K562 (cell line): ENCODE measurements around the gene ADAMTSL3. TPM values are rescaled to one million over a fixed set of nuclear protein-coding genes. Genes with fewer than 3 reads are reported as not detected.

ENCODE experiments used
- ATAC-seq: fragments of 200-7000 bp; cut with Tn5 transposase; 3 replicates; pipeline ENCODE4 v1.9.1; 2020; ENCODE audit warnings: moderate library complexity
- BruUV-seq: library from RNA; stranded (reverse); fragments of 400-500 nt; replicated peaks from 2 replicates; lab custom pipeline; 2021; lab: Mats Ljungman, UMichigan
- CTCF ChIA-PET: fragments of 300-600 bp; formaldehyde crosslinking; extraction: SDS; loops from one replicate; lab custom pipeline; 2021; ENCODE audit warnings: low intra/inter-chr PET ratio; lab: Yijun Ruan, JAX
- POLR2A ChIA-PET: fragments of 300-600, 350-650 bp; sonication (Branson Sonifier 250); formaldehyde crosslinking; extraction: SDS; loops from one replicate; lab custom pipeline; 2021; ENCODE audit warnings: antibody characterized with exemption, inconsistent platforms; lab: Yijun Ruan, JAX
- DNase-seq, 4 experiments: peaks; one replicate each; pipeline versions ENCODE4 v3.0.0 to v3.0.0-alpha.2; 2011 to 2018; ENCODE audit warnings: low spot score in 3 of 4, mixed read lengths in 3 of 4; ENCODE audit errors: extremely low read depth in 1 of 4
- FAIRE-seq: peaks from 2 replicates; lab custom pipeline; 2011; peaks lifted over from hg19 to GRCh38; lab: Jason Lieb, UNC
- H2AFZ ChIP-seq: 2 replicates; pipeline ENCODE4 v1.6.0; 2011; ENCODE audit warnings: low read depth, low read length, control low read depth, inconsistent platforms
- H3K27ac ChIP-seq: fragments of 200-600 bp; 3 replicates; pipeline ENCODE4 v1.8.0; 2011; ENCODE audit warnings: low read depth, mild to moderate bottlenecking, control low read depth, inconsistent platforms, low read length, moderate library complexity, mixed read lengths; ENCODE audit errors: extremely low read depth
- H3K27me3 ChIP-seq, 2 experiments: fragments of 300-600 bp in 1 of 2; 2 replicates in 1 of 2; 3 replicates in 1 of 2; pipeline versions ENCODE4 v1.6.0 to v1.8.0; 2011; ENCODE audit warnings: inconsistent platforms in 2 of 2, low read length in 2 of 2, mild to moderate bottlenecking in 1 of 2, mixed read lengths in 1 of 2, moderate library complexity in 1 of 2; ENCODE audit not compliant: control insufficient read depth in 2 of 2, insufficient read depth in 2 of 2
- H3K36me3 ChIP-seq: fragments of 300-600 bp; 3 replicates; pipeline ENCODE4 v1.8.0; 2011; ENCODE audit warnings: mild to moderate bottlenecking, low read length, inconsistent platforms; ENCODE audit not compliant: control insufficient read depth, insufficient read depth
- H3K4me1 ChIP-seq, 2 experiments: fragments of 200-600 bp in 1 of 2; replicated peaks in 1 of 2; 2 replicates in 1 of 2; 3 replicates in 1 of 2; pipeline versions ENCODE4 v1.5.1 to v1.8.0; 2011; ENCODE audit warnings: inconsistent platforms in 2 of 2, low read length in 2 of 2, mild to moderate bottlenecking in 1 of 2, mixed read lengths in 1 of 2, moderate library complexity in 1 of 2; ENCODE audit not compliant: control insufficient read depth in 2 of 2, insufficient read depth in 2 of 2
- H3K4me2 ChIP-seq: 2 replicates; pipeline ENCODE4 v1.6.1; 2011; ENCODE audit warnings: low read length, control low read depth, inconsistent platforms, mixed read lengths; ENCODE audit not compliant: insufficient read depth
- H3K4me3 ChIP-seq: fragments of 200-600 bp; sonication (generic), shearing (Covaris generic); 2 replicates; pipeline ENCODE4 v1.5.1; 2016; ENCODE audit warnings: control low read depth, inconsistent platforms
- H3K79me2 ChIP-seq: fragments of 200-600 bp; 3 replicates; pipeline ENCODE4 v1.8.0; 2011; ENCODE audit warnings: low read length, inconsistent platforms; ENCODE audit not compliant: control insufficient read depth, insufficient read depth
- H3K9ac ChIP-seq, 2 experiments: 2 replicates each; pipeline versions ENCODE4 v1.6.0 to v1.6.1; 2011; ENCODE audit warnings: low read depth in 2 of 2, low read length in 2 of 2, control low read depth in 1 of 2, inconsistent platforms in 1 of 2, mild to moderate bottlenecking in 1 of 2, mixed read lengths in 1 of 2; ENCODE audit not compliant: insufficient read depth in 1 of 2
- H3K9me1 ChIP-seq: one replicate; pipeline ENCODE4 v1.6.0; 2011; ENCODE audit warnings: inconsistent platforms, mild to moderate bottlenecking, low read length, moderate library complexity; ENCODE audit not compliant: control insufficient read depth, insufficient read depth
- H3K9me3 ChIP-seq: replicated peaks from 2 replicates; pipeline ENCODE4 v1.5.1; 2011; ENCODE audit warnings: low read depth, low read length, inconsistent platforms; ENCODE audit not compliant: control insufficient read depth, insufficient read depth
- H4K20me1 ChIP-seq: replicated peaks from 2 replicates; pipeline ENCODE4 v1.6.1; 2011; ENCODE audit warnings: low read length, inconsistent platforms, mixed read lengths; ENCODE audit not compliant: control insufficient read depth, insufficient read depth
- ARNT ChIP-seq, 2 experiments: fragments of 450-650 bp; IDR thresholded peaks; 2 replicates each; pipeline ENCODE4 v1.6.1; 2016; ENCODE audit warnings: mild to moderate bottlenecking in 1 of 2
- FOSL1 ChIP-seq: fragments of 200-800 bp; sonication (Bioruptor generic); conservative IDR thresholded peaks from 2 replicates; pipeline ENCODE4 v1.6.1; 2016; ENCODE audit warnings: missing genetic modification characterization, missing compliant biosample characterization
- NR2C2 ChIP-seq, 2 experiments: fragments of 200-800 bp in 1 of 2; sonication (Bioruptor generic) in 1 of 2; sonication (generic) in 1 of 2; formaldehyde crosslinking in 1 of 2; IDR thresholded peaks; 2 replicates each; pipeline versions ENCODE4 v1.6.1 to v1.8.0; 2016 to 2022; ENCODE audit warnings: mild to moderate bottlenecking in 1 of 2, missing compliant biosample characterization in 1 of 2, missing genetic modification characterization in 1 of 2, missing genetic modification reagents in 1 of 2
- SLC30A9 ChIP-seq: fragments of 250-450 bp; sonication (Bioruptor Pico); IDR thresholded peaks from 2 replicates; pipeline ENCODE4 v1.8.0; 2022; ENCODE audit warnings: mild to moderate bottlenecking, moderate library complexity
- ZBTB1 ChIP-seq: sonication (generic); formaldehyde crosslinking; IDR thresholded peaks from 2 replicates; pipeline ENCODE4 v1.8.1; 2023; ENCODE audit warnings: missing genetic modification reagents, low read depth, mild to moderate bottlenecking, borderline replicate concordance
- WGBS: fragments of 100-300 bp; shearing (Covaris generic); methylation state at CpG from one replicate; pipeline ENCODE4 v1.1.6; 2016; ENCODE audit warnings: low coverage, mixed read lengths; ENCODE audit not compliant: insufficient coverage; ENCODE audit errors: missing lambda C conversion rate; 5-methylcytosine and 5-hydroxymethylcytosine counted together
- in situ Hi-C: fragments of 300-500 bp; cut with MboI; formaldehyde crosslinking; loops from 4 replicates; pipeline ENCODE4 v1.15.0; 2018; ENCODE audit warnings: inconsistent platforms, mixed read lengths
- intact Hi-C: fragments of 100-400 bp; cut with micrococcal nuclease; formaldehyde crosslinking; loops from 2 replicates; pipeline ENCODE4 v1.14.2; 2022
- polyA plus RNA-seq, 8 experiments: library from polyadenylated mRNA; depleted of rRNA in 4 of 8; stranded (reverse) in 5 of 8; unstranded in 3 of 8; fragments of >200 nt; fragmentation: Nextera tagmentation in 2 of 8; fragmentation: Illumina TruSeq in 1 of 8; extraction: Ambion mirVana in 2 of 8; extraction: Trizol in 1 of 8; gene quantifications; 2 replicates each; pipeline versions ENCODE4 v1.2.1 to v1.2.3, GENCODE V29; 2011 to 2014; ENCODE audit warnings: inconsistent platforms in 1 of 8, missing spikeins in 1 of 8
- total RNA-seq, 7 experiments: library from RNA; depleted of rRNA in 6 of 7; stranded (reverse); fragments of >200 nt in 6 of 7; fragmentation: Illumina TruSeq in 2 of 7; extraction: Trizol in 2 of 7; gene quantifications; 2 replicates each; pipeline versions ENCODE4 v1.2.1 to v1.2.3, GENCODE V29; 2011 to 2021; ENCODE audit warnings: low replicate concordance in 1 of 7

Gene ADAMTSL3
- total and polyA plus RNA-seq, 9 of the 15 experiments (the other 6 are each of a cell fraction or from before 2014, with no cell fraction given) = 0.01 to 0.18 (median 0.07) TPM; not detected in 3

- H3K4me3 ChIP-seq = no peak overlapping the region
- H3K27me3 ChIP-seq = no peaks in the 10 kb centered on the region
- H3K9me1 ChIP-seq = no peaks in the 10 kb centered on the region
- H3K79me2 ChIP-seq = no peaks in the 10 kb centered on the region
- 25% methylated on average over 1 of the region's 1 CpG for WGBS
- FAIRE-seq (no peak), DNase-seq (no peak), ATAC-seq (no peak)
- no peak for TF ChIP-seq ZBTB1 (CRISPR knock-in tag)
- no TSS peak for BruUV-seq
- no peaks in the 10 kb centered on the region for H4K20me1 ChIP-seq
- POLR2A ChIA-PET = no interaction called here
- no peak overlapping the region for H3K4me2 ChIP-seq
- in situ Hi-C loops (no loop called here), intact Hi-C loops (no loop called here)
- no peaks in the 10 kb centered on the region for H3K4me1 ChIP-seq
- CTCF ChIA-PET = no interaction called here
- no peak overlapping the region for H3K9ac ChIP-seq
- no peaks in the 10 kb centered on the region for H3K36me3 ChIP-seq
- H3K9me3 ChIP-seq = no peaks in the 10 kb centered on the region
- no peak overlapping the region for H2AFZ ChIP-seq
- H3K27ac ChIP-seq = no peak overlapping the region
Measured at GRCh38 chr15:83616840-83617239, 37.1 kb upstream of the ADAMTSL3 start.

- H3K4me3 ChIP-seq = no peak overlapping the region
- in situ Hi-C loops (no loop called here), intact Hi-C loops (no loop called here)
- peaks cover 0 to 4% of the 10 kb centered on the region in 2 experiments; a peak in 3 of 5 replicates for H3K27me3 ChIP-seq
- no peak for ATAC-seq
- no peak overlapping the region for H3K27ac ChIP-seq
- CTCF ChIA-PET = no interaction called here
- DNase-seq = no peak
- no peaks in the 10 kb centered on the region; the same call in 1 of the 2 replicates for H3K9me3 ChIP-seq
- no peaks in the 10 kb centered on the region for H4K20me1 ChIP-seq
- H3K4me2 ChIP-seq = no peak overlapping the region
- no peaks in the 10 kb centered on the region for H3K9me1 ChIP-seq
- 0% methylated on average over 2 of the region's 2 CpGs for WGBS
- H3K4me1 ChIP-seq = no peaks in the 10 kb centered on the region
- no peaks in the 10 kb centered on the region for H3K36me3 ChIP-seq
- FAIRE-seq = no peak
- no peaks in the 10 kb centered on the region for H3K79me2 ChIP-seq
- no peak overlapping the region for H2AFZ ChIP-seq
- POLR2A ChIA-PET = interaction anchor here (0.6 kb wide), 1 partner anchor 21 kb away, joined by 3 read pairs; no protein-coding TSS in a partner anchor
- TF ChIP-seq SLC30A9 (CRISPR knock-in tag) (no peak), ARNT (IDR thresholded peaks at IDR 0.05) (no peak), FOSL1 (tag) (0 out of 2 replicates have a peak, but pooled peaks have one; percentile 35), NR2C2 (CRISPR knock-in tag; IDR thresholded peaks at IDR 0.05) (no peak), NR2C2 (tag; IDR thresholded peaks at IDR 0.05) (no peak)
- BruUV-seq = no TSS peak
- H3K9ac ChIP-seq = no peak overlapping the region
Measured at GRCh38 chr15:83626171-83626802, 27.6 kb upstream of the ADAMTSL3 start.
